T-helper 9 cell (primary cell): ENCODE data around the gene CFAP68.

Experiments
- DNase-seq: peaks from one replicate; pipeline ENCODE4 v3.0.0-alpha.2; 2020
- total RNA-seq, 2 donors: gene quantifications; one replicate each; lab custom pipeline; 2026; lab: John Stamatoyannopoulos, UW

Gene CFAP68, protein sequence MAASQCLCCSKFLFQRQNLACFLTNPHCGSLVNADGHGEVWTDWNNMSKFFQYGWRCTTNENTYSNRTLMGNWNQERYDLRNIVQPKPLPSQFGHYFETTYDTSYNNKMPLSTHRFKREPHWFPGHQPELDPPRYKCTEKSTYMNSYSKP
- 9.0 to 9.7 reads per million in 2 donors for total RNA-seq

DNA sequence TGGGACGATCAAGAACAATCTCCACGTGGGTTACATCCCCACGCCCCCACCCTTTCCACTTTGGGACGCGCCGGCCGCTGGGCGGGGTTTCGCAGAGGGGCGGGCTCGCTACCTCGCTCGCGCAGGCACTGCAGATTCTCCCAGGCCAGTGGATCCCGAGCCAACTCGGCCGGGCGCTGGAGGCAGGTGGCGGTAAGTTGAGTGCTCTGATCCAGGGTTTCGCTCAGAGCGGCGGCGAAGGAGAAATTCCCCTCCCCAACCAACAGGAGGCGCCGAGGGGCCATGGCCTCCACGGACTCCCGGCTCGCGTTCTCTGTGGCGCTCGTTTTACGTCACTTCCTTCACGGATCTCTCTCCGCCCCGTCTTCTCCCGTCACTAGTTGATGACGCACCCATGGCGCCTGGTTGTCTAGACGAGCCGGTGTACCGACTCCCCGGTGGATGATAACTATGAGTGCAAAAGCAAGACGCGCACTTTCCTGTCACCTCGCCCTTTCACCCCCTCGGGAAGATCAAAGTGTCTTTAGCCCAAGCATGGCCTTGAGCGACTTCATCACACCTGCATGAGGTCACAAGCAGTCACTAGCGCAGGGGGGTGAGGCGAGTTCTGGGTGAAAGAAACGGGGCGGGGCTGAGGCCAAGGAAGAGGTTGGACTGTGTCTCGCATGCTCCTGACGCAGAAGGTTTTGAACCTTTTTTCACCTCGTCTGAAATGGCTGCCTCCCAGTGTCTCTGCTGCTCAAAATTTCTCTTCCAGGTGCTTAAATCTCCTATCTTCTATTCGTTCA lies at the start of gene CFAP68, which contains the start of gene FDXACB1:
TSS of gene CFAP68 (plus strand) at position 693 of the 788 bp plus-strand sequence. CDS start at position 713, 20 bp downstream.
TSS of gene FDXACB1 (minus strand) at position 317 of the 788 bp plus-strand sequence. CDS start at position 284, 33 bp downstream.
- DNase-seq: peak; percentile 93

DNA sequence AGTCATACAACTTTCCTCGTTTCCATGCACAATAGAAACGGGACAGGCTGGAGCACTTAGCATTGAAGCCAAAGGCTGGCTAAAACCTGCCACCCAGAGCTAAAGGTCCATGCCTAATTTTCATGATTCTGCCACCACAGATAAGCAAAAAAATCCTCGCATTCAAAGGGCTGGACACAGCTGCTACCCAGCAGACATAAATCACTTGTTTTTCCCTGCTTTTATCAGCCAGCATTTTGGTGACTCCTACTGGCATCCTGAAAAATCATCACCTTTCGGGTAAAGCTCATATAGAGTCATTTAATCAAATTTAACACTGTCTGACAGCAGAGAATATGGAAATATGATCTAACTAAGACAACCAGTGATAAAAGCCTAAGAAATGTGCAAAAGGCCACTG lies 45.8 kb upstream of the CFAP68 start:
- DNase-seq: no peak

DNA sequence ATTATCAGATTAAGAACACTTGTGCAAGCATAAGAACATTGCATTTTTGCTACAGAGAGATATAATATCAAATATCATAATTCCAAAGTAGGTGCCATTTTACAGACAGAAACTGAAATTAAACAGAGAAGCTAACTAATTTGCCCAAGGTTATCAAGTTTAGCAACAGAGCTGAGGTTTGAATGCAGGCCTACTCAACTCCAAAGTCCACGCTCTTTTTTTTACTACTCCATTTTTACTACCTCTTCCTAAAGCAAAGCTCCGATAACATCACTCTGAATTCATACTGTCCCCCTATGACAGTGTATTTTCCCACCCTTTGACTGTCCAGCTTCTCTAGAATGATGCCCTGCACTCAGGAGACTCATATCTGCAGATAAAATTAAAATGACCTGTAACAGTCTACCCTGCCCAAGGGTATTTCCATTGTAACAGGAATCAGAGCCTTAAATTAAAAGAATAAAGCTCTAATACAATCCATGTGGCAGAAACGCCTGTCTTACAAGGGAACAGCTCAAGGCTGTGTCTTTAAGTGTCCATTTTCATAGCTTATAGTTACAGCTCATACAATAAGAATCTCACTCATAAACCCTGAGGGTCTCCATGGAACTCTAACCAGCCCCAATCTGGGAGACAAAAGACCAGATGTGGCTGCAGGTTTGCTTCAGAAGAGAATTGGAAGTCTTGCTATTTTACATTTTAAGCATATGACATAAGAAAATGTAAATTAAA lies 44.7 kb upstream of the CFAP68 start:
- DNase-seq: no peak

DNA sequence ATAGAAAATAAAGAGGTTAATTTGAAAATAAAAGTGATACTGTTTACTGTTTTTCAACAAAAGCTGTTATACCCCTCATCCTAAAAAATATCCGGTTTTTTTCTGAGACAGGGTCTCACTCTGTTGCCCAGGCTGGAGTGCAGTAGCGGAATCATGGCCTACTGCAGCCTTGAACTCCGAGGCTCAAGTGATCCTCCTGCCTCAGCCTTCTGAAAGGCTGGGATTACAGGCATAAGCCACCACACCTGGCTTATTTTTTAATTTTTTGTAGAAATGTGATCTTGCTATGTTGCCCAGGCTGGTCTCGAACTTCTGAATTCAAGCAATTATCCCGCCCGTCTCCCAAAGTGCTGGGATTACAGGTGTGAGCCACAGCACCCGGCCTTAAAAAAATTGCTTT lies 43.7 kb upstream of the CFAP68 start:
- DNase-seq: no peak

DNA sequence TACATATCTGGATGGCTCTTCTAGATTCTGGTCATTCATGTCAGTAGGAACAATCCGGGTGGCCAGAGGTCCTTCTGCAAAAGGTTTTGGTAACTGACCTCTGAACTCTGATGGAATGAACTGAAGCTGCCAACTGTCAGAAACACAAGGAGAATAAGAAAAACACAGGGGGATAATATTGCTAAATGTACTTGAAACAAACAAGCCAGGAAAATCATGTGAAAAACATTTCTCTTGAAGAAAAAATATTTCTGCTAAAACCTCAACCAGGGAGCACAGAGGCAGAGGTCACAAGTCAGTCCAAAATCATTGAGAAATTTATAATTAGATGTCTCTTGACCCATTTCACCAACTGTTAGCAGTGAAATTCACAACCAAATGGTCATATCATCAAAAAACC lies 43.2 kb upstream of the CFAP68 start:
- no peak for DNase-seq

DNA sequence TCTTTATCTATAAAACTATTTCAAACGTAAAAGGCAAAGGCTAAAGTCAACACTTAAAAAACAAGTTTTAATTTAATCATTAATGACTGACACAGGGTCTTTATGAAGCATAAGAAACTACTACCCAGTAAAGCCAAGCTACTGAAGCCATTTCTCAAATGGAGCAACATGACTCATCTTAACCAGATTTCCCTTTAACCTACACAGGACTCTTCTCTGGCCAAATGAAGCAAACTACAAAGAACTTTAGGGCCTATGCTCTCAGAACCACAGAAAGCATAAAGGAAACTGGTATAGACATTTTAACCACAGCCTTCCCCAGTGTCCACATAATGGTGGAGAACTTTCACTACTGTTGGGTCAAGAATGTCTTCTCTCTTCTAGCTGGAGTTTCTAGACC lies 42.6 kb upstream of the CFAP68 start:
- no peak for DNase-seq

DNA sequence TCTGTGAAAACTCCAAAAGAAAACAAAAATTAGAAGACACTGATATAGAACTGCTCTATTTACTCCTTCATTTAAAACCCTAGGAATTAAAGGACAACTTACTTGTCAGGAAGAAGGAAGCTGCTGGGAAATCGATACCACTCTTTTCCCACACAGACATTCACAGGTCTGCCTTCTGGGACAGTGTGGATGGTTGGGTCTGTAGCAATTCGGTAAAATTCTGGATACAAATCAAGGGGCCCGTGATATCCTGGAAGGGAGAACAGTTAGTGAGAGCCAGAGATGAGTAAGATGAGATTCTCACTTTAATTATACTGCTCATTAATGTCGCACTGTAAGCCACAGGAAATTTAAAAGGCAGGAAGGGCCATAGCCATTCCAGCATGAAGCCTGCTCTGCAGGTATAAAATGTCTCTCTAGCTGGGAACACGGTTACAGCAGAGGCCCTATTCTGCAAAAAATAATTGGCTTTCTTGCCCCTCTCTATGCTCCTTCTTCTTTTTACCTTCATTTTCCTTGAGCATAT lies 41.9 kb upstream of the CFAP68 start:
- no peak for DNase-seq

DNA sequence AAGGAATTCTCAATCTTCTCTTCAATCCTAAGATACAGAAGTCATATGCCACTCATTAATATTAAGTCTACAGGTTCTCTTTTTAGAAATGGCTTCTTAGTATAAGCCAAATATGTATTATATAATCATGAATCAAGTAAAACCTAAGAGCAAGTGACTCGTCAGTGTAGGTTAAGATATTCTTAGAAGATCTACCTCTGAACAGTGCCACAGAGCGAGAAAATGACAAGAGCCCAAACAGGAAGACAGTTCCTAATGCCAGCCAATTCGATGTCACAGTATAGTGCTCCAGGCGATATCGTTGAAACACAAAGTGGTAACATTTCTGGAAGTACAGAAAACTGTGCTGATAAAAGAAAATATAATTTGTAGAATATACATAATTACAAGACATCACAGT lies 41.3 kb upstream of the CFAP68 start:
- DNase-seq: no peak

DNA sequence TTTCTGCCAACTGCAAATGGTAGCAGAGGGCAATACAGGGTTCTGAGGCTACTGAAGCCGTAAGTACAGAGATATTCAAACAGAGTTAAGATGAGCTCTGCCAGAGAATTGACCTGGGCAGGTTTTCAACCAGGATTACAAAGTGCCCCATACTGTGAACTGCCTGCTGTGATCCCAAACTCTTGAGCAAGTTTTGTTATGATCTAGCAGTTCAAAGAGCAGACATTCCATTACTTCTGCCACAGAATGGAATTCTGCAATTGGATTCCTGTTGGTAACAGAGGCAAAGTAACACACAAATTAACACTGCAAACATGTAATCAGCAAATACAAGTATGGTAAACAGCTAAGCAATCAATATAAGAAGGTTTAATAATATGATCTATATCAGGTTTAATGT lies 39.2 kb upstream of the CFAP68 start:
- no peak for DNase-seq

DNA sequence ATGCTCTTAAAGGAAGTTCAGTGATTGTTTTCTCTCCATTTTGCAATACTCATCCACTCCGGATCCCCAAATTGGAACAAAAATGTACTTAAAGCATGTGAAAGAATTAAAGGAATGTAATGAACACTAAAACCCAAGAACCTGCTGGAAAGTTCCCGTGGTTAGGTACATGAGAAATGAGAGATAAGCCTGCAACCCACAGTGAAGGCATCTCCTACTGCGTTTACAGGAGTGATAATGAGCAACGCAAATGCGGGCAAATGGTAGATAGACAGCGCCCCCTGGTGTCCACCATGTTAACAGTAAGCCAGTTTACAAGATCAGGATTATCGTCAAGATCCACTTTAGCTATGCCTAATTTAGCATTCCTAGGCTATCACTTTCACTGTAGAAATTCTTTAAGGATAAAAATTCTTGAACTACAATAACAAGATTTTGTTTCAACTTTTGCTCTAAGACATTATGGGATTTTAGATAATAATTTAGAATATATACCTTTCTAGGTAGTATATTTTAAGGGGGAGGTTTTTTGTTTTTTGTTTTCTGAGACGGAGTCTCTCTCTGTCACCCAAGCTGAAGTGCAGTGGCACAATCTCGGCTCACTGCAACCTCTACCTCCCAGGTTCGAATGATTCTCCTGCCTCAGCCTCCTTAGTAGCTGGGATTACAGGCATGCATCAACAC lies 37.8 kb upstream of the CFAP68 start:
- DNase-seq: peak; percentile 87

DNA sequence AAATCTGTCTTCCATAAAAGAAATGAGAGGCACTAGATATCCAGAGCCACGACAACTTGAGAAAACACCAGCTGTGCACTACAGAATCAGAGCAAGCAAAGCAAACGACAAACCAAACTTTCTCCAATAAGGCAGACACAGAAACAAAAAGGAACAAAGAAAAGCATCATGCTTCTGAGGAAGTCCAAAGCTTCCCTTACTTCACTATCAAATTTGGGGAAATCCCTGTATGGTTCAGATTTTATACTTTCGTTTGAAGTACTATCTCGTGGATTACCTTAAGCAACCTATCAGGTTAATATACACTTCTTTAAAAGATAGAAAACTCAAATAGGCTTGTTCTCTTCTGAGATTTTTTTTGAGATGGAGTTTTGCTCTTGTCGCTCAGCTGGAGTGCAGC lies 35.7 kb upstream of the CFAP68 start:
- no peak for DNase-seq

DNA sequence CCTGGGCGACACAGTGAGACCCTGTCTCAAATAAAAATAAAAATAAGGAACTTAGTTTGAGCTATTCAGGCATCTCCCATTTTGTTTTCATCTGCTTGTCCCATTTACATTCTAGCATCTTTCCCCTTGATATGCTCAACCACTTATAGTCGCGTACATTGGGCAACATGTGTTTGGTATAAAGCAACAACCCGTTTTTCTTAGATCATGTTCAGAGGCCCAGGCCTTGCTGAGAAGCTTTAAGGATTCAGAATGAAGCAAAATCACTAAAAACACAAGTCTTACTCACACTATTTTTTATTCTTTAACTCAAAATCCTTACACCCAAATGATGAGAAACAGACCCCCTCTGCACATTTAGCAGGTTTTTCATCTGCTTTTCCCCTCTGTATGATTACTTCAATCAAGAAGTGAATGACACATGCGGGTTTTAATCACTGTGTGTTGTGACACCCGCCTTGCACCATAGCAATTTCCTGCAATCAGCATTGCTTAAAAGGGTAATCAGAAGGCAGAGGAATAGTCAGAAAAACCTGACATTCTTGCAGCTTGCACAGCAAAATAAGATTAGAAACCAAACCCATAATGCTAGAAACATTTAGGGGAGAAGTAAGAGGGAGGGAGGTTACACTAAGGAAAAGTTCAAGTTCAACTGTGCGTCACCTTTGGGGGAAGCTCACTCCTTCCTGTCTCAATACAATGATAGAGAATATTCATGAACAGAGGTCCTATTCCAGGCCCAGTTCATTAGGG lies 33.9 kb upstream of the CFAP68 start:
- DNase-seq: no peak

DNA sequence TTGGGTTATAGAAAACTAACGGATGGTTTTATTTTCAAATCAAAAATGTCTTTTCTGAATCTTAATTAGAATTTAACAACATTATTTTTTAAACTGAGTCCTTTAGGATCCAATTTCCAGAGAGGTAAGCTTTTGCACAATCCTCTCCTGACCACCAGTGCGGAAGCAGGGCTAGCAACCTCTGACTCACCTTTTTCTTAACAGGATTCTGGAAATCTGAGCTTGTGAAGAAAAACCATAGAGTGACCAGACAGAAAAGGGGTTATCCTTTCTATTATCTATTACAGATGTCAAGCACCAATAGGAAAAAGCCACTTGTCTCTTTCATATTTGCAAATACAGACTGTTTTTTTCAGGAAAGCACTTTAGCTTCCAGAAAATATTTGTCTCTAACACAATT lies 33.3 kb upstream of the CFAP68 start:
- no peak for DNase-seq

DNA sequence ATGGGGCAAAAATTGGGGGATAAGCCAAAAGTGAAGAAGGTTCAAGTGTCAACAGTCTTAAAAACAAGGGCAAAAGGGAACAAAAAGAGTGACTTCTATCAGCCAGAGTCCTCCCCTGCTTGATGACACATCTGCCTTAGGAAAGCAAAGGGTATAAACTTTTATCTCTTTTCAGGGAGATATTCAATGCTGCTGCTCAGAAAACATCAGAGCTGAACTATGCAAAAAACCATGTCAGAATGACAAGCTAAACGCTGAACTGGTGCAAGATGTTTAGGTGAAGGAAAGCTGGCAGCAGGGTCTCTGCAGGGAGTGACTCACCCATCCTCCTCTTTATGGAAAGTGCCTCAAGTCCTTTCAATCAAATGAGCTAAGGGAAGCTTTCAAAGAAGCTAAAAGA lies 32.7 kb upstream of the CFAP68 start:
- DNase-seq: no peak

DNA sequence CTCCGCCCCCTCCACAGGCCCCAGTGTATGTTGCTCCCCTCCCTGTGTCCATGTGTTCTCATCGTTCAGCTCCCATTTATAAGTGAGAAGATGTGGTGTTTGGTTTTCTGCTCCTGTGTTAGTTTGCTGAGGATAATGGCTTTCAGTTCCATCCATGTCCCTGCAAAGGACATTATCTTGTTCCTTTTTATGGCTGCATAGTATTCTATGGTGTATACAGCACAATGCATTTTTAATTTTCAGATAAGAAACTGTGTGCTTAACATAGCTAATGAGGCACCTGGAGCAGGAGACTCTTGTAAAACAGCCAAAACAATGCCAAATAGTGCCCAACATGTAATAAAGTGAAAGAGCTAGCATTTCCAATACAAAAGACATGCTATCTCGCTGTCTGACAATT lies 29.7 kb upstream of the CFAP68 start:
- DNase-seq: no peak

DNA sequence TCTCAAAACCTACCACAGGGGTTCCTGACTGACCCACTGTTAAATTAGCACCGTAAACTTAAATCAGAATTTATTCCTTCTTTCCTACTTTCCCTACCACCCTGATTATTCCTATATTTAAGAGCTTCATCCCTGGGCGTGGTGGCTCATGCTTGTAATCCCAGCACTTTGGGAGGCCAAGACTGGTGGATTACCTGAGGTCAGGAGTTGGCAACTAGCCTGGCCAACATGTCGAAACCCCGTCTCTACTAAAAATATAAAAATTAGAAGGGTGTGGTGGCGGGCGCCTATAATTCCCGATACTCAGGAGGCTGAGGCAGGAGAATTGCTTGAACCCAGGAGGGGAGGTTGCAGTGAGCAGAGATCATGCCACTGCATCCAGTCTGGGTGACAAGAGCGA lies 28.3 kb upstream of the CFAP68 start:
- DNase-seq: no peak

DNA sequence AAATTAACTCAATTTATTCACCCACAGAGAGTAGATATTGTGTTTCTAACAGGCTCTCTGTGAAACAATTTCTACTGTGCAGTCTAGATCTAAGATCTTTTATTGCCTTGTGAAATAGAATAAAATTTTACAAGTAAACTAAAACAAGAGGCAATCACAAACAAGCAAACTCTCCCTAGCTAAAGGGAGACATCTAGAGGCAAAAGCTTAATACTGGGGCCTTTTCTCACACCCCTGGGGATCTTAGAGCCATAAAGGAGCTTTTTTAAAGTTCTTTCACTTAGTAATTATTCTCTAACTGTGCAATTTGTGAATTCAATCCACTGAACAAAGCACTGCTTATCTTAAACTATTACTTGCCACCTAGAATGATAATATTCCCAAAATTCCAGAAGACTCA lies 27.7 kb upstream of the CFAP68 start:
- DNase-seq: no peak

DNA sequence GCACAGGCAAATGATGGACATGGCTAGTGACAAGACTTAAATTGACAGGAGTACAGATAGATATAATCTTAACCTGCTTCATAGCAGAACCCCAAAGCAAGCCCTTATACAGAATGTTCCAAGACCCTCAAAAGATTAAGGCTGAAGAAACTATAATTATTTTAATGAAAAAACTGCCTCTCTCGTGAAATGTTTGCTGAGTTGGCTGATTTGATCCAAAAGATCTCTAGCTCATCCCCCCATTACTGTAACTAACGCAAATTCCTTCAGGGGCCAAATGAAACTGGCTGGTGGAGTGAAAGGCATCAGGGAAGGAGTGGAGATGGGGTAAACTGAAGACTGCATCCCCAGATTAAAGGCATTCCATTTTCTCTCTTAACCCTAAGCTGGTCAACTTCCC lies 27.2 kb upstream of the CFAP68 start:
- no peak for DNase-seq

DNA sequence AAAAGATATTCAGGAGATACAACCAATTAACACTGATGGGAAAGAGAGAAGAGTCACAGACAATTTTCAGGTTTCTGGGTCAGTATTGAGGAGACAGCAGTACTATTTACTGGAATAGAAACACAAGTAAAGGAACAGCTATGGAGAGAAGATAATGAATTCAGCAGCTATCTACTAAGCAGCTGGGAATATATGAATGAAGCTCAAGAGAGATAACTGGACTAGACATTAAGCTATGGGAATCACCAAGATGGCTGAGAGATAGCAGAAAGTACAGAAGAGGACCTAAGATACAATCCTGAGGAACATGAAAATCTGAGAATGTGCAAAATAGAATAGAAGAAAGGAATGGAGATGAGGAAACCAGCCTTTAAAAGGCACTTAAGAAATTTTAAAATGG lies 23.8 kb upstream of the CFAP68 start:
- no peak for DNase-seq

DNA sequence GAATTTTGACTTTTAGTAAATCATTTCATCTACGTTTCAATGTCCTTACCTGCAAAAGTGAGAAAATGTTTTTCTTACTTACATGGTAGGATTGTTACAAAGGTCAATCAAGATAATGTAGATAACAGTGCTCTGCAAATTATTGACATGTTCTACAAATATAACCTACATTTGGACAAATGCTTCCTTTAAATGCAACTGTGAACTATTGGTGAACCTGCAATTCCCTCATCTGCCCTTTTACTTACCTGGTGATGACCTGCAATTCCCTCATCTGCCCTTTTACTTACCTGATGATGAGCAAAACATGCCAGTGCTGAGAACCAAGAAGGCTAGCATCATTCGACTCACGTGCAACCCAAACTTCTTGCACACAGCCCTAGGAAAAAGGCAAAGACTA lies 19.1 kb upstream of the CFAP68 start:
- no peak for DNase-seq

DNA sequence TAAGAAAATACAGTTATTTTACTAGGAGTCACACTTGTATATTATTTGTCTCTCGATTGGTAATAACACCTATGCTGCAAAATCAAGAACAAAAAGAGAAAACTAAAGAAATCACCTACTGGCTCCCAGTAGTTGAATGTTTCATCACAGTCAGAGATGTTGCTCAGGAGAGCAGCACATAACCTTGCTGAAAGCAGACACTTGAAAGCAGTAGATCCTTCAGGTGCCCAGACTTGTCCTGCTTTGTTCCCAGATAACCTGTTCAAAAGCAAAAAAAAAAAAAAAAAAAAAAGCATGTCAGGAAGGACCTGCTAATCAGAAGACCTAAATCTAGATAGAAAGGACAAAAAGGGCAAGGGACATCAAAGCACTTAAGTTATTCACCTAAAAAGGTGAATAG lies 9.2 kb upstream of the CFAP68 start:
- DNase-seq: no peak

DNA sequence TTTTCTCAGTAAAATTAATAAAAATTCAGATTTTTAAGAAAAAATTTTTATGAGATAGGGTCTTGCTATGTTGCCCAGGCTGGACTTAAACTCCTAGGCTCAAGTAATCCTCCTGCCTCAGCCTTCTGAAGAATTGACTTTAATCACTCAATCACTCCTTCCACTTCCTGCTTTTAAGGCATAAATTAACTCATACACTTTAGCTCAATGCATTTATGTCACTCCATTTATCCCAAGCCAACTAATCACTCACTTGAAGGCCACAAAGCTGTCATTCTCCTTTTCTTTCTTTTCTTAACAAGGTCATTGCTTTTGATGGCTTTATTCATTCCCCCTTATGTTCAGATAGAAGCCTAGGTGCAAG lies 8.8 kb upstream of the CFAP68 start:
- no peak for DNase-seq
